ENCODE data around the gene AIF1L.

The AIF1L gene

DNA sequence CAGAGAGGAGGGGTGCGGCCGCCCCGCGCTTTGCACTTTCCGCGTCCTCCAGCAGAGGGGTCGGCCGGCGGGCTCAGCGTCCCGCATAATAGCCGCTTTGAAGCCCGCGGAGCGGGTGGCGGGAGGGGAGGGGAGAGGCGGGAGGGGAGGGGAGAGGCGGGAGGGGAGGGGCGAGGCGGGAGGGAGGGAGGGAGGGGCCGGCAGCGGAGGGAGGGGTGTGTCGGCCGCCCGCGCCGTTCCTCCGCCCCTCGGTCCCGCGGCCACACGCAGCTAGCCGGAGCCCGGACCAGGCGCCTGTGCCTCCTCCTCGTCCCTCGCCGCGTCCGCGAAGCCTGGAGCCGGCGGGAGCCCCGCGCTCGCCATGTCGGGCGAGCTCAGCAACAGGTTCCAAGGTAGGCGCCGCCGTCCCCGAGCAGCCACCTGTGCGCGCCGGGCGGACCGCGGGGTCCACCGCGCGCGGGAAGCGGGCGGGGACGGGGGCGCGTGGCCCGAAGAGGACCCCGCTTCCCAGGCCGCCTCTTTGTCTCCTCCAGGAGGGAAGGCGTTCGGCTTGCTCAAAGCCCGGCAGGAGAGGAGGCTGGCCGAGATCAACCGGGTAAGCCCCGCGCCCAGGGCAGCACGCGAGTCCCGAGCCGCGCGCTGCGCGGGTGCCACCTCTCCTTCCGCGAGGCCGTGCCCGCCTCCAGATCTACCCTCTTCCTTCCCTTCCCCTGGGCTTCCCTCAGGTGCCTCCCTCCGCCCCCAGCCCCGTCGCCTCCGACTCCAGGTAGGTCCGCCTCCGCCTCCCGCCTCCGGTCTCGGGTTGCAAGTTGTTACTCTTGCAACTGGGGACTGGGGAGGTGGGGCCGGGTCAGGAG is at the start of gene AIF1L:
Gene AIF1L, plus strand, starts transcription at position 263 of the 857 bp plus-strand sequence. Its CDS starts 99 bp downstream, at position 362.
- no peak within 1 kb of the TSS for H3K4me3 ChIP-seq (ENCODE audit: low read depth, low read length)
- TF ChIP-seq, protein P1, sequence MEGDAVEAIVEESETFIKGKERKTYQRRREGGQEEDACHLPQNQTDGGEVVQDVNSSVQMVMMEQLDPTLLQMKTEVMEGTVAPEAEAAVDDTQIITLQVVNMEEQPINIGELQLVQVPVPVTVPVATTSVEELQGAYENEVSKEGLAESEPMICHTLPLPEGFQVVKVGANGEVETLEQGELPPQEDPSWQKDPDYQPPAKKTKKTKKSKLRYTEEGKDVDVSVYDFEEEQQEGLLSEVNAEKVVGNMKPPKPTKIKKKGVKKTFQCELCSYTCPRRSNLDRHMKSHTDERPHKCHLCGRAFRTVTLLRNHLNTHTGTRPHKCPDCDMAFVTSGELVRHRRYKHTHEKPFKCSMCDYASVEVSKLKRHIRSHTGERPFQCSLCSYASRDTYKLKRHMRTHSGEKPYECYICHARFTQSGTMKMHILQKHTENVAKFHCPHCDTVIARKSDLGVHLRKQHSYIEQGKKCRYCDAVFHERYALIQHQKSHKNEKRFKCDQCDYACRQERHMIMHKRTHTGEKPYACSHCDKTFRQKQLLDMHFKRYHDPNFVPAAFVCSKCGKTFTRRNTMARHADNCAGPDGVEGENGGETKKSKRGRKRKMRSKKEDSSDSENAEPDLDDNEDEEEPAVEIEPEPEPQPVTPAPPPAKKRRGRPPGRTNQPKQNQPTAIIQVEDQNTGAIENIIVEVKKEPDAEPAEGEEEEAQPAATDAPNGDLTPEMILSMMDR (IDR thresholded peaks at IDR 0.05; ENCODE audit: low read depth, low read length, missing control alignments): no peak
- DNase-seq (ENCODE audit: low read depth): no peak

DNA sequence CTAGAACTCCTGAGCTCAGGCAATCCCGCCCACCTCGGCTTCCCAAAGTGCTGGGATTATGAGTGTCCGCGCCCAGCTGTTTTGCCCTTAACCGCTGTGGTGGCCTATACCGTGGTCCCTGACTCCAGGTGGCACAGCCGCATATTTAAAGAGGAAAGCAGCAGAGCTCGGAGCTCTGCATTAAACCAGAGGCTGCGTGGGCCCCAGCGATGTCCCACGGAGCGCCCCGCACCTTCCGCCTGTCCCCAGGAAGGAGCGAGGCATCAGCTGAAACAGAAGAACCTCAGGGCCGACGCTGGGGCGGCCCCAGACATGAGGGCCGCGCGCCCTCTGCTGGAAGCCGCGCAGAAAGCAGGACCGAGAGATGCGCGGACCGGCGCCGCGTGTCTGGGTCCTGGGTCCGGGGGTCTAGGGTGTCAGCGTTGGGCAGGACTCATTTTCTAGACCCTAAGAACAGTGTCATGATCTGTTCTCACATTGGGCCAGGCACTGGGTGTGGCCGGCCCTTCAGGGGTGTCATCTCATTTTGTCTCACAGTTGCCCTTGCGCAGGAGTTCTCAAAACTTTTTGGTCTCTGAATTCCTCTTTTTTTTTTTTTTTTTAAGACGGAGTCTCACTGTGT is 49.6 kb upstream of the AIF1L start:
- DNase-seq (ENCODE audit: low read depth): peak; percentile 15
- no peak overlapping the region for H3K4me3 ChIP-seq (ENCODE audit: low read depth, low read length)
- TF ChIP-seq, protein P1 (IDR thresholded peaks at IDR 0.05; ENCODE audit: low read depth, low read length, missing control alignments): peak; percentile 90

DNA sequence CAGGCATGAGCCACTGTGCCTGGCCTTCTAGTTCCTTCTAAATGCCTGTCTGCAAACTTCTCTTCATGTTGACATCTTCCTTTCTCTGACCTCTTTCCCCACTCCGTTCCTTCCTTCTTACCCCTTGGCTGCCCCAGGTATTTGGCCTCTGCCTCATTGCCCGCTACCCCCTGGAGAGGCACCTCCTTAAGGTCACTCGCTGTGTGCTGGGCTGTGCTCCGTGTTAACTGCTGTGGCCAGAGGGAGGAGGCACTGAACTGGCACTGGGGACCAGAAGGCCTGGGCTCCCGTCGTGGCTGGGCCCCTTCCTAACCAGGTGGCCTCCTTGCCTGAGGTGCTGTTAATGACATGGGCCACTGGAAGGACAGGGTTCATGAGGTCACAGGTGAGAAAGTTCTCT is 48.0 kb upstream of the AIF1L start:
- no peak overlapping the region for H3K4me3 ChIP-seq (ENCODE audit: low read depth, low read length)
- no peak for DNase-seq (ENCODE audit: low read depth)
- TF ChIP-seq, protein P1 (IDR thresholded peaks at IDR 0.05; ENCODE audit: low read depth, low read length, missing control alignments): no peak

DNA sequence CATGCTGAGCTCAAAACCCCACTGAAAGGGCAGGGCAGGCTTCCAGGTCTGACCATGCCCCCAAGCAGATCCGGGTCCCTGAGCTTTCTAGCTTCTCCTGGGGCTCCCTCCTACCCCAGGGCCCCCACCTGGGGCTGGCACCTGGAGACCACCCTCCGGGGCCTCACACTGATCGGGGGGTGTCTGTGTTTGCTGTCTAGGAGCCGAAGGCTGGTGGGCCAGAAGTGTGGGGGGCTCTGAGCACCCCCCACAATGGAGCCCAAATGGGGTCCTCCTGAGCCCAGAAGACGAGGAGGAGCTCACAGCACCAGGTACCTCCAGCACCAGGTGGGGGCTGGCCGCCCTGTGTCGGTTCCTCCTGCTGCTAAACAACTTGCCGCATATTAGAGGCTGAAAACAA is 47.5 kb upstream of the AIF1L start:
- TF ChIP-seq, protein P1 (IDR thresholded peaks at IDR 0.05; ENCODE audit: low read depth, low read length, missing control alignments): no peak
- H3K4me3 ChIP-seq (ENCODE audit: low read depth, low read length): no peak overlapping the region
- no peak for DNase-seq (ENCODE audit: low read depth)

DNA sequence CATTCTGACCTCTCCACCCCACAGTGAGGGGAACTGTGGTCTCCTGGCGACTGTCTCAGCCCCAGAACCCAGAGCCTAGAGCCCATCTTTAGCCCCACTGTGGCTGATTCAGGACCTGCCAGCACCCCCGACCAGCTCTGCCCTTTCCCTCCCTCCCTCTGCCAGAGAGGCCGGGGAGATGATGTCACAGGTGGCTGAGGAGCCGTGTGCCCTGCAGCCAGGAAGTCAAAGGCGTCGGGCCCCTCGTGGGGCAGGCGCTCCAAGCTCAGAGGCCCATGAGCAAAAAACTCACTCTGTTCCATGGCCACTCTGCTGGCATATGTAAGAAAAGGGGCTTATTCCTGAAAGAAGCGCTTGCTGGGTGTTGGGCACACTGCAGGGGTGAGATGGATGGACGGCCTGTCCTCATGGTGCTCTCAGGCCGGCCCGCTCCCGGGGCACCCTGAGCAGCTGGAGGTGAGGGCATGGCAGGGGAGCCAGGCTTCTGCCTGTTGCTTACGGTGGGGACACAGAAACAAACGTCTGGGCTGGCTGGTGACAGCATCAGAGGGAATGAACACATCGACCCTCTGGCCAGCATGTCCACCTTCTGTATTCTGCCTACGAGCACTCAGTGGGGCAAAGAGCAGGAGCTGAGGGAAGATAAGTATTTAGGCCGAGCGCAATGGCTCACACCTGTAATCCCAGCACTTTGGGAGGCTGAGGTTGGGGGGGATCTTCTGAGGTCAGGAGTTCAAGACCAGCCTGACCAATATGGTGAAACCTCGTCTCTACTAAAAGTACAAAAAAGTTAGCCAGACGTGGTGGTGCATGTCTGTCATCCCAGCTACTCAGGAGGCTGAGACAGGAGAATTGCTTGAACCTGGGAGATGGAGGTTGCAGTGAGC is 46.3 kb upstream of the AIF1L start:
- TF ChIP-seq, protein P1 (IDR thresholded peaks at IDR 0.05; ENCODE audit: low read depth, low read length, missing control alignments): no peak
- DNase-seq (ENCODE audit: low read depth): no peak
- no peak overlapping the region for H3K4me3 ChIP-seq (ENCODE audit: low read depth, low read length)

DNA sequence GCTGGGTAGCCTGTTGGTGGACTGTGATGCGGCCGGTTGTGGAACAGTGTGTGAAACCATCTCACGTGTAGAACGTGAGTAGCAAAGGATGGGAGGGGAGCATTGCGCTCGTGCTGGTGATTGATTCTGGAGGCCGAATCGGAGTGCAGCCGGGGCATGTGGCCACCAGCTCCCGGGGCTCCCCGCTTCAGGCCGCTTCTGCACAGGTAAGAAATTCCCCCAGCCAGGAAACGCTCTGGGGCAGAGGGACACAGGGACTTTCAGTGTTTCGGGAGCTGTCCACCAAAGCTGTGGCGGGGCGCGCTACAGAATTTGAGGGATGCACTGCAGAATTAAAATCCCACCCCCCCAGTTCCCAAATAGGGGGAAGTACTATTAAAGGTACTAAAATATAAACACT is 45.5 kb upstream of the AIF1L start:
- no peak for DNase-seq (ENCODE audit: low read depth)
- TF ChIP-seq, protein P1 (IDR thresholded peaks at IDR 0.05; ENCODE audit: low read depth, low read length, missing control alignments): no peak
- no peak overlapping the region for H3K4me3 ChIP-seq (ENCODE audit: low read depth, low read length)

Measured in GM12864 (cell line).